Measurements from ENCODE around the gene USF3.

The USF3 gene

GRCh38 chr3:113660458-113660857 is 36.0 kb downstream of the USF3 start:
- no peak for TF ChIP-seq CTCF (IDR thresholded peaks at IDR 0.05; ENCODE audit: control insufficient read depth, insufficient read depth, low read depth, low read length, missing control alignments)
- no peak overlapping the region for H3K4me3 ChIP-seq (ENCODE audit: control insufficient read depth, low read depth, low read length)
- no peak for DNase-seq (ENCODE audit: low read depth)

DNA sequence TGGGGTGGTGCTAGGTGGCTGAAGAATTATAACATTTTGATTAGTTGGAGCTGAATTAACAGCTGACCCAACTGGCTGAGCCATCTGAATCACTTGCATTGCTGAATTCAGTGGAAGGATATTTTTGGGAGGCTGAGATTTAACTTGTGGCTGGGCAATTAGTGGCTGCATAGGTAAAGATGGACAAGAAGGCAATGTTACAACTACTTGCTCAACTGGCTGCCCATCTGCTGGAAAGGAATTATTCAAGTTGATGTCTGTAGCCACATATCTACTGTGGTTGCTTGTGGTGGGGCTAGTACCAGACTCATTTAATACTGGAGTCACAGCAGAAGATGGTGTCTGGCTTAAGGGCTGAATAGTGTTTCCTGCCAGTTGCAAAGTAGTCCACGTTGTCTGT is 36.4 kb downstream of the USF3 start:
- no peak overlapping the region for H3K4me3 ChIP-seq (ENCODE audit: control insufficient read depth, low read depth, low read length)
- no peak for DNase-seq (ENCODE audit: low read depth)
- TF ChIP-seq CTCF (IDR thresholded peaks at IDR 0.05; ENCODE audit: control insufficient read depth, insufficient read depth, low read depth, low read length, missing control alignments): no peak

GRCh38 chr3:113659101-113659541 is 37.3 kb downstream of the USF3 start:
- no peak for TF ChIP-seq CTCF (IDR thresholded peaks at IDR 0.05; ENCODE audit: control insufficient read depth, insufficient read depth, low read depth, low read length, missing control alignments)
- DNase-seq (ENCODE audit: low read depth): no peak
- H3K4me3 ChIP-seq (ENCODE audit: control insufficient read depth, low read depth, low read length): no peak overlapping the region

DNA sequence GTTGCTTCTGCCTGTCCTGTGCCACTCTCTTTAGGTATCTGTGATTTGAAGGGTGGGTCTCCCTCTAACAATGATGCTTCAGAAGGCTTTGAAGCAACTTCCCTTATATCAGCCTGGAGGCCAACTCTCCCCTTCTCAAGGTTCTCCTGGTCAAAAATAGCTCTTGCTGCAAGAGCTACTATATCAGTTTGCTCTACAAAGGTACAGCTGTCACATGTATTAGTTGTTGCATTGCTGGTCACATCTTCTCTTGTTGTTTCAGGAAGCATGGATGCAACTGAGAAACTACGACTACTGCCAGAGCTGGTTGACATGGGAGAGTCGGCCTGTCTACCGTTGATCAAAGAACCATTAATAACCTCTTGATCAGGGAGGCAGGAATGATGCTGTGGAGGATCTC is 38.3 kb downstream of the USF3 start:
- DNase-seq (ENCODE audit: low read depth): no peak
- no peak for TF ChIP-seq CTCF (IDR thresholded peaks at IDR 0.05; ENCODE audit: control insufficient read depth, insufficient read depth, low read depth, low read length, missing control alignments)
- H3K4me3 ChIP-seq (ENCODE audit: control insufficient read depth, low read depth, low read length): no peak overlapping the region

- no peak for DNase-seq (ENCODE audit: low read depth)
- H3K4me3 ChIP-seq (ENCODE audit: control insufficient read depth, low read depth, low read length): no peak overlapping the region
- no peak for TF ChIP-seq CTCF (IDR thresholded peaks at IDR 0.05; ENCODE audit: control insufficient read depth, insufficient read depth, low read depth, low read length, missing control alignments)
Observed at GRCh38 chr3:113654851-113655250, 41.6 kb downstream of the USF3 start.

- H3K4me3 ChIP-seq (ENCODE audit: control insufficient read depth, low read depth, low read length): no peak overlapping the region
- TF ChIP-seq CTCF (IDR thresholded peaks at IDR 0.05; ENCODE audit: control insufficient read depth, insufficient read depth, low read depth, low read length, missing control alignments): no peak
- DNase-seq (ENCODE audit: low read depth): no peak
Observed at GRCh38 chr3:113654310-113654709, 42.1 kb downstream of the USF3 start.

All from AG09309 (cell line).